ENCODE data around the gene HPCAL4. TPM values are rescaled to one million over a fixed set of nuclear protein-coding genes. Genes with fewer than 3 reads are reported as not detected.

The HPCAL4 gene
- total RNA-seq, 1 donor from 2014 or later, result 0.49 TPM

- Histone ChIP-seq H3K27ac (no peak overlapping the region), H3K36me3 (no peaks in the 10 kb centered on the region), H3K4me1 (peaks cover 2% of the 10 kb centered on the region), H3K27me3 (no peaks in the 10 kb centered on the region), H3K9me3 (no peaks in the 10 kb centered on the region), H3K4me3 (no peak overlapping the region)
- TF ChIP-seq POLR2AphosphoS5 (IDR thresholded peaks at IDR 0.05; ENCODE audit: insufficient read depth in 1 of 2, low read depth in 1 of 2), result no peak
- no peak for TF ChIP-seq POLR2A (IDR thresholded peaks at IDR 0.05)
- TF ChIP-seq, protein P1, sequence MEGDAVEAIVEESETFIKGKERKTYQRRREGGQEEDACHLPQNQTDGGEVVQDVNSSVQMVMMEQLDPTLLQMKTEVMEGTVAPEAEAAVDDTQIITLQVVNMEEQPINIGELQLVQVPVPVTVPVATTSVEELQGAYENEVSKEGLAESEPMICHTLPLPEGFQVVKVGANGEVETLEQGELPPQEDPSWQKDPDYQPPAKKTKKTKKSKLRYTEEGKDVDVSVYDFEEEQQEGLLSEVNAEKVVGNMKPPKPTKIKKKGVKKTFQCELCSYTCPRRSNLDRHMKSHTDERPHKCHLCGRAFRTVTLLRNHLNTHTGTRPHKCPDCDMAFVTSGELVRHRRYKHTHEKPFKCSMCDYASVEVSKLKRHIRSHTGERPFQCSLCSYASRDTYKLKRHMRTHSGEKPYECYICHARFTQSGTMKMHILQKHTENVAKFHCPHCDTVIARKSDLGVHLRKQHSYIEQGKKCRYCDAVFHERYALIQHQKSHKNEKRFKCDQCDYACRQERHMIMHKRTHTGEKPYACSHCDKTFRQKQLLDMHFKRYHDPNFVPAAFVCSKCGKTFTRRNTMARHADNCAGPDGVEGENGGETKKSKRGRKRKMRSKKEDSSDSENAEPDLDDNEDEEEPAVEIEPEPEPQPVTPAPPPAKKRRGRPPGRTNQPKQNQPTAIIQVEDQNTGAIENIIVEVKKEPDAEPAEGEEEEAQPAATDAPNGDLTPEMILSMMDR (IDR thresholded peaks at IDR 0.05), result no peak
- intact Hi-C loops (cut with DNase I), result no loop called here
- peak in 1 of 2 donors; percentile 40 for DNase-seq (ENCODE audit: extremely low spot score in 2 of 2)
Measured at GRCh38 chr1:39733161-39733560, 41.9 kb upstream of the HPCAL4 start.

DNA sequence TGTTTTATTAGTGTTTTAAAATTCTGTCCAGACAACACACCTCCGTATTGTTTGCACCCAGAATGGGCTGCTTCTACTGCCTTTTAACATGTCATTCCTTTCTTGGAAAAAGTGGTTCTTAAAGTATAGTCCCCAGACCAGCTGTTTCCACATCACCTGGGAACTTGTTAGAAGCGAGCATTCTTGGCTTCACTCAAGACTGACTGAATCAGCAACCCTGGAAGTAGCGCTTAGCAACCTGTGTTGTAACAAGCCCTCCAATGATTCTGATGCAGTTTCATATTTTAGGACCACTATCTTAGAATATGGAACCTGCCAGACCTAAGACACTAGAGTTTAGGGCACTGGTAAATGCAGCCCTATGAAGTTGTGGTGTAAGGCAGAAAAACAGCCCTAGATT is 41.5 kb upstream of the HPCAL4 start:
- Histone ChIP-seq H3K27me3 (no peaks in the 10 kb centered on the region), H3K4me1 (no peaks in the 10 kb centered on the region), H3K27ac (no peak overlapping the region), H3K9me3 (no peaks in the 10 kb centered on the region), H3K36me3 (no peaks in the 10 kb centered on the region), H3K4me3 (no peak overlapping the region)
- DNase-seq (ENCODE audit: extremely low spot score in 2 of 2), result no peak
- no peak for TF ChIP-seq POLR2AphosphoS5 (IDR thresholded peaks at IDR 0.05; ENCODE audit: insufficient read depth in 1 of 2, low read depth in 1 of 2)
- TF ChIP-seq, protein P1 (IDR thresholded peaks at IDR 0.05), result no peak
- no peak for TF ChIP-seq POLR2A (IDR thresholded peaks at IDR 0.05)
- intact Hi-C loops (cut with DNase I), result no loop called here

DNA sequence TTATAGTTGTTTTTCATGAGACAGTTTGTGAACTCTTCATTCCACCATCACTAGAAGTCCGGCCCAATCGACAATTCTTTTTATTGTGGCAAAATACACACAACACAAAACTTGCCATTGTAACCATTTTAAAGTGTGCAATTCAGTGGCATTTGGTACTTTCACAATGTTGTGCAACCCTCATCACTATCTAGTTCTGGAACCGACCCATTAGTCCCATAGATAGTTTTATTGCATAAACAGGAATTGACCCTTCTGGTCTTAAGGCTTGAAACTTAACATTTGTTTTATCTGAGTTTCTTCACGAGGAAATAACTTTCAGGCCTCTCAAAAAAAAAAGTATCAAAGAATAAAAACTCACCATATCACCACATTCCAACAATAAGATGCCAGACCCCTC is 38.6 kb upstream of the HPCAL4 start:
- no peak for DNase-seq (ENCODE audit: extremely low spot score in 2 of 2)
- intact Hi-C loops (cut with DNase I), result no loop called here
- H3K27me3 ChIP-seq, result no peaks in the 10 kb centered on the region
- no peaks in the 10 kb centered on the region for H3K36me3 ChIP-seq
- H3K27ac ChIP-seq, result no peak overlapping the region
- no peak overlapping the region for H3K4me3 ChIP-seq
- no peak for TF ChIP-seq POLR2A (IDR thresholded peaks at IDR 0.05)
- TF ChIP-seq POLR2AphosphoS5 (IDR thresholded peaks at IDR 0.05; ENCODE audit: insufficient read depth in 1 of 2, low read depth in 1 of 2), result no peak
- TF ChIP-seq, protein P1 (IDR thresholded peaks at IDR 0.05), result no peak
- H3K4me1 ChIP-seq, result no peaks in the 10 kb centered on the region
- no peaks in the 10 kb centered on the region for H3K9me3 ChIP-seq

DNA sequence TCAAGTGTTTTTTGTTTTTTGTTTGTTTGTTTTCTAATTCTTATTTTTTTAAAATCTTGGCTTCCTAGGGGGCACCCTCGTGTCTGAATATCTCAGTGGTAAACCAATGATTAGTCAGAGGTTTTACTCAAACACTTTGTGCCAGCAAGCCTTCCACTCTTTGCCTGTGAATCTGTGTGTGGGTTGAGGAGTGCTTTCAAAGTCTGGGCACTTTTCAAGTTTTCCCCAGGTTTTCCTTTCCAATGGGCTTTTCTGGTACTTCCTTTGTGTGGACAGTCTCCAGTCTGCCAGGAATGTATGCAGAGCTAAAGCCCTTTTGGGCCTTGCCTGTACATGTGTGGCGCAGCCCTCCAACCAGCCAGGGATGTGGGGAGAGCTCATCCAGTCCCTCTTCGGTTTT is 37.8 kb upstream of the HPCAL4 start:
- H3K36me3 ChIP-seq, result no peaks in the 10 kb centered on the region
- no peak overlapping the region for H3K27ac ChIP-seq
- no peaks in the 10 kb centered on the region for H3K4me1 ChIP-seq
- intact Hi-C loops (cut with DNase I), result no loop called here
- no peak for DNase-seq (ENCODE audit: extremely low spot score in 2 of 2)
- no peaks in the 10 kb centered on the region for H3K9me3 ChIP-seq
- H3K27me3 ChIP-seq, result no peaks in the 10 kb centered on the region
- no peak for TF ChIP-seq POLR2A (IDR thresholded peaks at IDR 0.05)
- TF ChIP-seq, protein P1 (IDR thresholded peaks at IDR 0.05), result no peak
- no peak for TF ChIP-seq POLR2AphosphoS5 (IDR thresholded peaks at IDR 0.05; ENCODE audit: insufficient read depth in 1 of 2, low read depth in 1 of 2)
- H3K4me3 ChIP-seq, result no peak overlapping the region

- Histone ChIP-seq H3K27ac (no peak overlapping the region), H3K9me3 (no peaks in the 10 kb centered on the region), H3K36me3 (no peaks in the 10 kb centered on the region), H3K27me3 (no peaks in the 10 kb centered on the region), H3K4me3 (no peak overlapping the region), H3K4me1 (no peaks in the 10 kb centered on the region)
- DNase-seq (ENCODE audit: extremely low spot score in 2 of 2), result peak in 1 of 2 donors; percentile 67
- intact Hi-C loops (cut with DNase I), result no loop called here
- TF ChIP-seq POLR2AphosphoS5 (IDR thresholded peaks at IDR 0.05; ENCODE audit: insufficient read depth in 1 of 2, low read depth in 1 of 2) (no peak), POLR2A (IDR thresholded peaks at IDR 0.05) (no peak)
- TF ChIP-seq, protein P1 (IDR thresholded peaks at IDR 0.05), result no peak
Measured at GRCh38 chr1:39727932-39728317, 36.7 kb upstream of the HPCAL4 start.

Data from vagina (tissue), 2 donors.